ENCODE results near the gene FOXP2.

- TF ChIP-seq CTCF (IDR thresholded peaks at IDR 0.05 in 2 of 3, conservative IDR thresholded peaks at IDR 0.05 in 1 of 3; ENCODE audit: insufficient read depth in 2 of 3, low read depth in 1 of 3, low read length in 3 of 3) (no peak), POLR3A (IDR thresholded peaks at IDR 0.05; ENCODE audit: borderline replicate concordance, extremely low read depth, insufficient read depth, insufficient read length) (no peak), MTA1 (IDR thresholded peaks at IDR 0.05; ENCODE audit: borderline replicate concordance) (no peak), MYC (IDR thresholded peaks at IDR 0.05; ENCODE audit: low read depth, low read length) (no peak), MYC (CRISPR knock-in tag; IDR thresholded peaks at IDR 0.05; ENCODE audit: borderline replicate concordance, low read depth) (no peak), FOXP1 (CRISPR knock-in tag; IDR thresholded peaks at IDR 0.05) (no peak), SMAD1 (IDR thresholded peaks at IDR 0.05; ENCODE audit: low read depth, low read length, partially characterized antibody) (no peak), MAFK (IDR thresholded peaks at IDR 0.05; ENCODE audit: low read length) (no peak), TFAP4 (CRISPR knock-in tag; IDR thresholded peaks at IDR 0.05; ENCODE audit: borderline replicate concordance) (no peak)
Observed at GRCh38 chr7:114478384-114478783, 63.8 kb downstream of the FOXP2 start.
